Renal cortical epithelial cell (primary cell): ENCODE measurements around the gene C6orf15. TPM values are rescaled to one million over a fixed set of nuclear protein-coding genes. Genes with fewer than 3 reads are reported as not detected.

Experiments used
- DNase-seq: peaks from one replicate; pipeline ENCODE4 v3.0.0-alpha.2; 2011; ENCODE audit warnings: low read depth
- total RNA-seq: library from RNA; depleted of rRNA; stranded (reverse); fragments of >200 nt; gene quantifications from 2 replicates; pipeline ENCODE4 v1.2.3, GENCODE V29; 2014

Gene C6orf15
- total RNA-seq, 1 donor from 2014 or later = not detected

- DNase-seq = no peak
These were observed 18.4 kb upstream of the C6orf15 start for GRCh38 chr6:31130751-31131150.

- no peak for DNase-seq
These were observed 16.8 kb upstream of the C6orf15 start for GRCh38 chr6:31129130-31129529.

GRCh38 chr6:31128093-31128676, 15.8 kb upstream of the C6orf15 start:
- DNase-seq = peak; percentile 41

- no peak for DNase-seq
These were observed 14.2 kb upstream of the C6orf15 start for GRCh38 chr6:31126396-31127175.

GRCh38 chr6:31125586-31126363, 13.4 kb upstream of the C6orf15 start:
- DNase-seq = peak; percentile 61

GRCh38 chr6:31125162-31125561, 12.8 kb upstream of the C6orf15 start:
- DNase-seq = peak; percentile 80

- DNase-seq = peak; percentile 92
These were observed 10.7 kb upstream of the C6orf15 start for GRCh38 chr6:31122791-31123706.

GRCh38 chr6:31121131-31121790, 8.9 kb upstream of the C6orf15 start:
- no peak for DNase-seq

GRCh38 chr6:31120151-31120915, 8.0 kb upstream of the C6orf15 start, which contains the start of gene CDSN:
TSS of gene CDSN (minus strand) at chr6:31120446. CDS start at chr6:31120419, 27 bp downstream.
- DNase-seq = no peak

GRCh38 chr6:31118178-31118577, 5.8 kb upstream of the C6orf15 start:
- DNase-seq = no peak

GRCh38 chr6:31116661-31117385, 4.4 kb upstream of the C6orf15 start:
- no peak for DNase-seq

GRCh38 chr6:31115941-31116560, 3.7 kb upstream of the C6orf15 start:
- DNase-seq = no peak

- DNase-seq = peak; percentile 58
These were observed 2.8 kb upstream of the C6orf15 start for GRCh38 chr6:31114970-31115849.

- DNase-seq = peak; percentile 95
These were observed 2.1 kb upstream of the C6orf15 start, which contains the start of gene PSORS1C1 for GRCh38 chr6:31114541-31114878. TSS of gene PSORS1C1 (plus strand) at chr6:31114800. CDS start at chr6:31129633, 14,833 bp downstream.

- DNase-seq = no peak
These were observed 1.6 kb upstream of the C6orf15 start for GRCh38 chr6:31113861-31114540.

GRCh38 chr6:31111712-31112111, 663 bp downstream of the C6orf15 start:
- DNase-seq = no peak

- no peak for DNase-seq
These were observed 1.4 kb downstream of the C6orf15 start for GRCh38 chr6:31110825-31111582.
